HEK293 (cell line): Measurements from ENCODE around the gene KRT222.

Experiments
- CTCF ChIA-PET: fragments of 350-600 bp; formaldehyde crosslinking; extraction: SDS; loops from one replicate; lab custom pipeline; 2021; ENCODE audit warnings: antibody characterized with exemption; lab: Yijun Ruan, JAX
- POLR2A ChIA-PET: fragments of 300-600 bp; formaldehyde crosslinking; extraction: SDS; loops from one replicate; lab custom pipeline; 2020; ENCODE audit warnings: antibody characterized with exemption, inconsistent platforms; lab: Yijun Ruan, JAX
- H3K27ac ChIP-seq: fragments of 200-500 bp; sonication (Bioruptor generic); 2 replicates; pipeline ENCODE4 v1.5.1; 2014; ENCODE audit warnings: low read depth, low read length, control low read depth, inconsistent platforms; ENCODE audit errors: extremely low read depth
- H3K36me3 ChIP-seq, 2 experiments: fragments of 200-500 bp in 1 of 2; sonication (Bioruptor generic) in 1 of 2; 1 replicate in 1 of 2; 2 replicates in 1 of 2; pipeline ENCODE4 v1.5.1; 2014 to 2017; ENCODE audit warnings: inconsistent platforms in 2 of 2, low read length in 2 of 2; ENCODE audit not compliant: control insufficient read depth in 2 of 2, insufficient read depth in 1 of 2
- H3K4me1 ChIP-seq: fragments of 200-500 bp; sonication (Bioruptor generic); 2 replicates; pipeline ENCODE4 v1.5.1; 2014; ENCODE audit warnings: mild to moderate bottlenecking, low read length, inconsistent platforms; ENCODE audit not compliant: control insufficient read depth, insufficient read depth
- H3K4me3 ChIP-seq: 2 replicates; pipeline ENCODE4 v1.5.1; 2011; ENCODE audit warnings: low read depth, mild to moderate bottlenecking, control low read depth, low read length, moderate library complexity
- H3K9me3 ChIP-seq: fragments of 200-500 bp; sonication (Bioruptor generic); 2 replicates; pipeline ENCODE4 v1.5.1; 2014; ENCODE audit warnings: low read depth, low read length, inconsistent platforms; ENCODE audit not compliant: control insufficient read depth, insufficient read depth
- GFI1B ChIP-seq: fragments of 450-650 bp; formaldehyde crosslinking; IDR thresholded peaks from 2 replicates; pipeline ENCODE4 v1.5.1; 2016; ENCODE audit warnings: missing biosample characterization, missing genetic modification characterization
- MEIS1 ChIP-seq: sonication (generic); formaldehyde crosslinking; IDR thresholded peaks from 2 replicates; pipeline ENCODE4 v1.8.1; 2022; ENCODE audit warnings: missing genetic modification reagents, mild to moderate bottlenecking, borderline replicate concordance
- MYNN ChIP-seq: fragments of 450-650 bp; formaldehyde crosslinking; IDR thresholded peaks from 2 replicates; pipeline ENCODE4 v1.5.1; 2016; ENCODE audit warnings: missing biosample characterization, missing genetic modification characterization, borderline replicate concordance
- SP3 ChIP-seq: fragments of 450-650 bp; formaldehyde crosslinking; IDR thresholded peaks from 2 replicates; pipeline ENCODE4 v1.5.1; 2016; ENCODE audit warnings: missing biosample characterization, missing genetic modification characterization
- YY1 ChIP-seq: fragments of 450-650 bp; formaldehyde crosslinking; IDR thresholded peaks from 2 replicates; pipeline ENCODE4 v1.5.1; 2018; ENCODE audit warnings: missing biosample characterization, missing genetic modification characterization
- ZNF10 ChIP-seq: fragments of 450-650 bp; formaldehyde crosslinking; IDR thresholded peaks from 2 replicates; pipeline ENCODE4 v1.5.1; 2017; ENCODE audit warnings: missing biosample characterization, missing genetic modification characterization
- ZNF184 ChIP-seq: fragments of 450-650 bp; IDR thresholded peaks from 2 replicates; pipeline ENCODE4 v1.5.1; 2018; ENCODE audit warnings: missing biosample characterization, mild to moderate bottlenecking, missing genetic modification characterization
- ZNF211 ChIP-seq: fragments of 450-650 bp; formaldehyde crosslinking; IDR thresholded peaks from 2 replicates; pipeline ENCODE4 v1.5.1; 2016; ENCODE audit warnings: low read depth, missing biosample characterization, missing genetic modification characterization
- ZNF24 ChIP-seq: fragments of 450-650 bp; formaldehyde crosslinking; IDR thresholded peaks from 2 replicates; pipeline ENCODE4 v1.5.1; 2016; ENCODE audit warnings: missing biosample characterization, missing genetic modification characterization
- ZNF341 ChIP-seq: fragments of 450-650 bp; formaldehyde crosslinking; IDR thresholded peaks from 2 replicates; pipeline ENCODE4; 2016; ENCODE audit warnings: low read depth, missing biosample characterization, missing genetic modification characterization
- ZNF366 ChIP-seq: fragments of 450-650 bp; formaldehyde crosslinking; conservative IDR thresholded peaks from 2 replicates; pipeline ENCODE4 v1.5.1; 2016; ENCODE audit warnings: missing biosample characterization, missing genetic modification characterization
- ZNF423 ChIP-seq: fragments of 450-650 bp; formaldehyde crosslinking; IDR thresholded peaks from 2 replicates; pipeline ENCODE4 v1.5.1; 2016; ENCODE audit warnings: missing biosample characterization, missing genetic modification characterization
- ZNF548 ChIP-seq: fragments of 450-650 bp; formaldehyde crosslinking; IDR thresholded peaks from 2 replicates; pipeline ENCODE4 v1.5.1; 2016; ENCODE audit warnings: missing biosample characterization, missing genetic modification characterization
- ZNF585B ChIP-seq: fragments of 450-650 bp; formaldehyde crosslinking; IDR thresholded peaks from 2 replicates; pipeline ENCODE4 v1.5.1; 2016; ENCODE audit warnings: missing biosample characterization, missing genetic modification characterization
- ZNF658 ChIP-seq: fragments of 450-650 bp; formaldehyde crosslinking; IDR thresholded peaks from 2 replicates; pipeline ENCODE4; 2016; ENCODE audit warnings: missing biosample characterization, missing genetic modification characterization
- ZNF843 ChIP-seq: fragments of 450-650 bp; formaldehyde crosslinking; IDR thresholded peaks from 2 replicates; pipeline ENCODE4 v1.5.1; 2016; ENCODE audit warnings: missing biosample characterization, missing genetic modification characterization
- ZSCAN16 ChIP-seq: fragments of 450-650 bp; formaldehyde crosslinking; IDR thresholded peaks from 2 replicates; pipeline ENCODE4 v1.5.1; 2016; ENCODE audit warnings: missing biosample characterization, missing genetic modification characterization
- TF ChIP-seq, protein P1 (sequence below): IDR thresholded peaks from 2 replicates; pipeline ENCODE4 v1.6.1; 2011; ENCODE audit warnings: mild to moderate bottlenecking, low read depth, low read length, borderline replicate concordance
- TF ChIP-seq, protein P2 (sequence below): fragments of 450-650 bp; formaldehyde crosslinking; IDR thresholded peaks from 2 replicates; pipeline ENCODE4 v1.5.1; 2016; ENCODE audit warnings: missing biosample characterization, missing genetic modification characterization
- TF ChIP-seq, protein P3 (sequence below): fragments of 450-650 bp; formaldehyde crosslinking; IDR thresholded peaks from 2 replicates; pipeline ENCODE4 v1.5.1; 2016; ENCODE audit warnings: missing biosample characterization, missing genetic modification characterization
- TF ChIP-seq, protein P4 (sequence below): fragments of 450-650 bp; formaldehyde crosslinking; IDR thresholded peaks from 2 replicates; pipeline ENCODE4 v1.5.1; 2016; ENCODE audit warnings: missing biosample characterization, missing genetic modification characterization

KRT222 gene

DNA sequence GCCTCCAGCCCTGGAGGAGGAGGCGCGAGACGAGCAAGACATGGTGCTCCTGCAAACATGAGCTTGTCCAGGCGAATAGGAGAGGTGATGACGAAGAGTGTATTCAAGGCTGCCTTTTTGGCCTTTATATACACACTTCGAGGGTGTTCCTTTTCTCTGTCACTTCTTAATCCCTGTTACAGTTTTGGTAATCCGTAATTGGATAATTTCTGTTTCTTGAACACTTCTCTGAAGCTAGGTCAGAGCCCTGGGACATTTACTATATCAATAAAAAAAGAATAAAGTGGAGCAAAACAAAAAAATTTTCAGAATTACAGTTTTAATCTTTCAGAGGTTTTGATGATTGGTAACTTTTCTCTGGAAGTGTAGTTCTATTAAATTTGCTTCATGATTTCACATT, 38.7 kb upstream of the KRT222 start, which contains the start of gene KRT24 (continued):
- TF ChIP-seq ZNF341 = no peak
- TF ChIP-seq ZNF24 (tag by site-specific recombination) = no peak
- TF ChIP-seq MYNN = no peak
- no peak for TF ChIP-seq ZNF548 (tag by site-specific recombination)

DNA sequence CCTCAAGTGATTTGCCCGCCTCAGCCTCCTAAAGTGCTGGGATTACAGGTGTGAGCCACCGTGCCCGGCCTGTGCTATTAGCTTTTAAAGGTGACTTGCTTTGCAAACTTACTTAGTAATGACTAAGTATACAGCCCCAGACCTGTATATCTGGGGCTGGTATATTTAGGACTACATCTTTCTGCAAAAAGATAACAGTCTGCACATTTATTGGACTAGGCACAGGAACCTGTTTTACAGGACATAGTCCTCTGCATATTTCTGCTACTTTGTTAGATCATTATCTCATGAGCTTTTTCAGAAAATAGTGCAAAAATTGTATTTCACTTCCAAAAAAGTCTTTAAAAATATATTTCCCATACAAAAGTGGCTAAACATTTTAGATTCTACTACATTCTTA, 37.3 kb upstream of the KRT222 start:
- Histone ChIP-seq H3K9me3 (no peaks in the 10 kb centered on the region), H3K36me3 (no peaks in the 10 kb centered on the region), H3K4me1 (no peaks in the 10 kb centered on the region), H3K27ac (no peak overlapping the region), H3K4me3 (no peak overlapping the region)
- TF ChIP-seq, protein P1, sequence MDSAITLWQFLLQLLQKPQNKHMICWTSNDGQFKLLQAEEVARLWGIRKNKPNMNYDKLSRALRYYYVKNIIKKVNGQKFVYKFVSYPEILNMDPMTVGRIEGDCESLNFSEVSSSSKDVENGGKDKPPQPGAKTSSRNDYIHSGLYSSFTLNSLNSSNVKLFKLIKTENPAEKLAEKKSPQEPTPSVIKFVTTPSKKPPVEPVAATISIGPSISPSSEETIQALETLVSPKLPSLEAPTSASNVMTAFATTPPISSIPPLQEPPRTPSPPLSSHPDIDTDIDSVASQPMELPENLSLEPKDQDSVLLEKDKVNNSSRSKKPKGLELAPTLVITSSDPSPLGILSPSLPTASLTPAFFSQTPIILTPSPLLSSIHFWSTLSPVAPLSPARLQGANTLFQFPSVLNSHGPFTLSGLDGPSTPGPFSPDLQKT = no peak
- TF ChIP-seq ZNF423 (tag by site-specific recombination) (no peak), ZNF184 (tag by site-specific recombination) (no peak), ZSCAN16 (tag by site-specific recombination) (no peak), ZNF211 (tag by site-specific recombination) (no peak), ZNF585B (tag by site-specific recombination) (no peak), ZNF10 (tag by site-specific recombination) (no peak), ZNF843 (tag by site-specific recombination) (no peak)
- TF ChIP-seq, protein P2, sequence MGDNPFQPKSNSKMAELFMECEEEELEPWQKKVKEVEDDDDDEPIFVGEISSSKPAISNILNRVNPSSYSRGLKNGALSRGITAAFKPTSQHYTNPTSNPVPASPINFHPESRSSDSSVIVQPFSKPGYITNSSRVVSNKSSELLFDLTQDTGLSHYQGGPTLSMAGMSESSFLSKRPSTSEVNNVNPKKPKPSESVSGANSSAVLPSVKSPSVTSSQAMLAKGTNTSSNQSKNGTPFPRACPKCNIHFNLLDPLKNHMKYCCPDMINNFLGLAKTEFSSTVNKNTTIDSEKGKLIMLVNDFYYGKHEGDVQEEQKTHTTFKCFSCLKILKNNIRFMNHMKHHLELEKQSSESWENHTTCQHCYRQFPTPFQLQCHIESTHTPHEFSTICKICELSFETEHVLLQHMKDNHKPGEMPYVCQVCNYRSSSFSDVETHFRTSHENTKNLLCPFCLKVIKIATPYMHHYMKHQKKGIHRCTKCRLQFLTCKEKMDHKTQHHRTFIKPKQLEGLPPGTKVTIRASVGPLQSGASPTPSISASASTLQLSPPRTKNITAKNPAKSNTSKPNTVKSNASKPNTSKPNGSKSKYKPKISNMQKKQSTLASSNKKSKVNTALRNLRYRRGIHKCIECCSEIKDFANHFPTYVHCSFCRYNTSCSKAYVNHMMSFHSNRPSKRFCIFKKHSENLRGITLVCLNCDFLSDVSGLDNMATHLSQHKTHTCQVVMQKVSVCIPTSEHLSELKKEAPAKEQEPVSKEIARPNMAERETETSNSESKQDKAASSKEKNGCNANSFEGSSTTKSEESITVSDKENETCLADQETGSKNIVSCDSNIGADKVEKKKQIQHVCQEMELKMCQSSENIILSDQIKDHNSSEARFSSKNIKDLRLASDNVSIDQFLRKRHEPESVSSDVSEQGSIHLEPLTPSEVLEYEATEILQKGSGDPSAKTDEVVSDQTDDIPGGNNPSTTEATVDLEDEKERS = no peak
- TF ChIP-seq, protein P3, sequence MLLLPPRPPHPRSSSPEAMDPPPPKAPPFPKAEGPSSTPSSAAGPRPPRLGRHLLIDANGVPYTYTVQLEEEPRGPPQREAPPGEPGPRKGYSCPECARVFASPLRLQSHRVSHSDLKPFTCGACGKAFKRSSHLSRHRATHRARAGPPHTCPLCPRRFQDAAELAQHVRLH (tag by site-specific recombination) = no peak
- ChIA-PET CTCF (interaction anchor here (0.5 to 0.6 kb wide), 2 partner anchors 258 to 627 kb away, joined by 3 read pairs; no protein-coding TSS in a partner anchor), POLR2A (no interaction called here)

DNA sequence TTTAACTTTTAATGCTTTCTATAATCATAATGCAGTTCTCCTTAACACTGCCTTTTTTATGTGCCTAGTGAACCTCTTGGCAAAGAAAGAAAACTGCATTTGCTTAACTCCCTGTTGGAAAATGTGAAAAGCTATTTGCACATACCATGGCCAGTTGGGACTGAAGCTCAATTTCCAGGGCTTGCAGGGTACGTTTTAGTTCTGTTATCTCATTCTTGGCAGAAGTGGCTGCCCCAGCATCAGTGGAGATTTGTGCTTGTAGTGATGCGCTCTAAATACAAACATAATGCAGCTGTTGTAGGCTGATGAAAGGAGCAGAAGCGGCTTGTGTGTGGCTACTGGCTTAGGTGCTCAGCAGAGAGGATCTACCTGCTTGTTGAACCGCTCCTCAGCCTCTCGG, 34.9 kb upstream of the KRT222 start:
- no peak for TF ChIP-seq GFI1B
- TF ChIP-seq YY1 (tag by site-specific recombination) = no peak
- Histone ChIP-seq H3K9me3 (no peaks in the 10 kb centered on the region), H3K27ac (no peak overlapping the region), H3K36me3 (no peaks in the 10 kb centered on the region), H3K4me3 (no peak overlapping the region), H3K4me1 (no peaks in the 10 kb centered on the region)
- CTCF ChIA-PET = interaction anchor here (0.7 kb wide), 3 partner anchors 80 to 963 kb away, joined by 3 to 5 read pairs (median 3); no protein-coding TSS in a partner anchor
- POLR2A ChIA-PET = interaction anchor here (0.7 kb wide), 1 partner anchor 53 kb away, joined by 3 read pairs; the partner anchor contains the start of gene SMARCE1

DNA sequence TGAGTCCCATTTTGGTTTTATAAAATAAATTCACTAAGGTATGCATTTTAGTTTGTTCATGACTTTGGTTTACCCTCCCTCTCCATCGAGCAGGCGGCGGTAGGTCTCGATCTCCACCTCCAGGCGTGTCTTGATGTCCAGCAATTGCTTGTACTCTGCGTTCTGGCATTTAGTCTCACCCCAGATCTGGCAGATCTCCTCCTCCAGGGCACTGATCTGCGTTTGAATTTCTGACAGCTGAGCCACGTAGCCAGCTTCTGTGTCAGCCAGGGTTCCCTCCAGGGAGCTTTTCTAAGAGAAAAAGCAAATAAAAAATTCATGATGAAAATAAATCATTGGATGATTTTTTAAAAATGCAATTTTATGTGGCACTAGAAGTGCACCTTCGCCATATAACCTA, 34.4 kb upstream of the KRT222 start:
- ChIA-PET POLR2A (no interaction called here), CTCF (interaction anchor here (0.7 kb wide), 2 partner anchors 963 to 967 kb away, joined by 3 read pairs; no protein-coding TSS in a partner anchor)
- no peaks in the 10 kb centered on the region for H3K9me3 ChIP-seq
- no peaks in the 10 kb centered on the region for H3K36me3 ChIP-seq
- no peak overlapping the region for H3K27ac ChIP-seq
- no peaks in the 10 kb centered on the region for H3K4me1 ChIP-seq
- no peak for TF ChIP-seq MEIS1 (CRISPR knock-in tag)
- TF ChIP-seq SP3 (tag by site-specific recombination) = no peak
- no peak for TF ChIP-seq ZSCAN16 (tag by site-specific recombination)
- TF ChIP-seq ZNF658 (tag by site-specific recombination) = no peak
- no peak for TF ChIP-seq ZNF366 (tag by site-specific recombination)
- TF ChIP-seq, protein P4, sequence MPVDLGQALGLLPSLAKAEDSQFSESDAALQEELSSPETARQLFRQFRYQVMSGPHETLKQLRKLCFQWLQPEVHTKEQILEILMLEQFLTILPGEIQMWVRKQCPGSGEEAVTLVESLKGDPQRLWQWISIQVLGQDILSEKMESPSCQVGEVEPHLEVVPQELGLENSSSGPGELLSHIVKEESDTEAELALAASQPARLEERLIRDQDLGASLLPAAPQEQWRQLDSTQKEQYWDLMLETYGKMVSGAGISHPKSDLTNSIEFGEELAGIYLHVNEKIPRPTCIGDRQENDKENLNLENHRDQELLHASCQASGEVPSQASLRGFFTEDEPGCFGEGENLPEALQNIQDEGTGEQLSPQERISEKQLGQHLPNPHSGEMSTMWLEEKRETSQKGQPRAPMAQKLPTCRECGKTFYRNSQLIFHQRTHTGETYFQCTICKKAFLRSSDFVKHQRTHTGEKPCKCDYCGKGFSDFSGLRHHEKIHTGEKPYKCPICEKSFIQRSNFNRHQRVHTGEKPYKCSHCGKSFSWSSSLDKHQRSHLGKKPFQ (tag by site-specific recombination) = no peak
- no peak overlapping the region for H3K4me3 ChIP-seq
